Measurements from ENCODE around the gene GCSAM. TPM values are rescaled to one million over a fixed set of nuclear protein-coding genes. Genes with fewer than 3 reads are reported as not detected.

The GCSAM gene
- polyA plus RNA-seq, 1 of the 3 experiments (the other 2 are of a cell fraction), result not detected

GRCh38 chr3:112175646-112176045, 42.6 kb upstream of the GCSAM start:
- Histone ChIP-seq H2AFZ (ENCODE audit: low read depth) (no peak overlapping the region), H3K27ac (ENCODE audit: low read depth in 2 of 2, low read length in 1 of 2) (no peak overlapping the region), H3K4me2 (no peak overlapping the region), H3F3A (replicated peaks; ENCODE audit: insufficient read depth) (no peaks in the 10 kb centered on the region), H3K9me3 (no peaks in the 10 kb centered on the region), H3K4me3 (ENCODE audit: low read depth in 2 of 2, low read length in 1 of 2) (no peak overlapping the region), H3K27me3 (ENCODE audit: insufficient read depth) (peaks cover 7% of the 10 kb centered on the region; the same call in 1 of the 2 replicates), H4K20me1 (ENCODE audit: insufficient read depth) (no peaks in the 10 kb centered on the region), H3K9me2 (no peaks in the 10 kb centered on the region), H3K9ac (no peak overlapping the region), H3K4me1 (ENCODE audit: control insufficient read depth in 1 of 2, insufficient read depth in 2 of 2, low read depth in 1 of 2, low read length in 1 of 2) (no peaks in the 10 kb centered on the region), H3K36me3 (replicated peaks in 1 of 2; ENCODE audit: control insufficient read depth in 1 of 2, insufficient read depth in 2 of 2, low read length in 1 of 2) (no peaks in the 10 kb centered on the region), H3K79me2 (ENCODE audit: insufficient read depth) (no peaks in the 10 kb centered on the region)
- no peak for DNase-seq
- no peak for TF ChIP-seq RXRA (IDR thresholded peaks at IDR 0.05; ENCODE audit: borderline replicate concordance, low read depth)
- TF ChIP-seq REST (IDR thresholded peaks at IDR 0.05; ENCODE audit: low read depth, low read length), result no peak
- no peak for TF ChIP-seq MEF2A (IDR thresholded peaks at IDR 0.05; ENCODE audit: borderline replicate concordance, low read depth)
- no peak for TF ChIP-seq ELF1 (IDR thresholded peaks at IDR 0.05)
- no peak for TF ChIP-seq EP300 (IDR thresholded peaks at IDR 0.05; ENCODE audit: borderline replicate concordance in 1 of 2, low read depth in 1 of 2, low read length in 1 of 2)
- no peak for TF ChIP-seq CTCF (IDR thresholded peaks at IDR 0.05)
- no peak for TF ChIP-seq USF1 (IDR thresholded peaks at IDR 0.05; ENCODE audit: borderline replicate concordance, low read depth)
- ChIA-PET CTCF (interaction anchor here (1.1 kb wide), 1 partner anchor 369 kb away, joined by 3 read pairs; no protein-coding TSS in a partner anchor), POLR2A (no interaction called here)
- WGBS (ENCODE audit: low lambda C conversion rate), result 2% methylated on average over 5 of the region's 6 CpGs

GRCh38 chr3:112175037-112175436, 42.0 kb upstream of the GCSAM start:
- H3K4me3 ChIP-seq (ENCODE audit: low read depth in 2 of 2, low read length in 1 of 2), result no peak overlapping the region
- H3F3A ChIP-seq (replicated peaks; ENCODE audit: insufficient read depth), result no peaks in the 10 kb centered on the region
- H3K36me3 ChIP-seq (replicated peaks in 1 of 2; ENCODE audit: control insufficient read depth in 1 of 2, insufficient read depth in 2 of 2, low read length in 1 of 2), result no peaks in the 10 kb centered on the region
- H2AFZ ChIP-seq (ENCODE audit: low read depth), result no peak overlapping the region
- H3K27me3 ChIP-seq (ENCODE audit: insufficient read depth), result peaks cover 7% of the 10 kb centered on the region; the same call in 1 of the 2 replicates
- no peak overlapping the region for H3K4me2 ChIP-seq
- H3K9ac ChIP-seq, result no peak overlapping the region
- H3K9me2 ChIP-seq, result no peaks in the 10 kb centered on the region
- ChIA-PET CTCF (no interaction called here), POLR2A (no interaction called here)
- H3K9me3 ChIP-seq, result no peaks in the 10 kb centered on the region
- DNase-seq, result no peak
- 39% methylated on average over 4 of the region's 5 CpGs for WGBS (ENCODE audit: low lambda C conversion rate)
- no peaks in the 10 kb centered on the region for H3K79me2 ChIP-seq (ENCODE audit: insufficient read depth)
- no peaks in the 10 kb centered on the region for H4K20me1 ChIP-seq (ENCODE audit: insufficient read depth)
- H3K27ac ChIP-seq (ENCODE audit: low read depth in 2 of 2, low read length in 1 of 2), result no peak overlapping the region
- H3K4me1 ChIP-seq (ENCODE audit: control insufficient read depth in 1 of 2, insufficient read depth in 2 of 2, low read depth in 1 of 2, low read length in 1 of 2), result no peaks in the 10 kb centered on the region
- TF ChIP-seq RAD21 (IDR thresholded peaks at IDR 0.05; ENCODE audit: low read length), result no peak
- no peak for TF ChIP-seq TCF12 (IDR thresholded peaks at IDR 0.05)
- TF ChIP-seq POLR2AphosphoS5 (IDR thresholded peaks at IDR 0.05; ENCODE audit: low read depth, low read length), result no peak
- no peak for TF ChIP-seq MEF2A (IDR thresholded peaks at IDR 0.05; ENCODE audit: borderline replicate concordance, low read depth)
- no peak for TF ChIP-seq USF2 (IDR thresholded peaks at IDR 0.05; ENCODE audit: borderline replicate concordance, low read depth, low read length)
- TF ChIP-seq ZBTB33 (IDR thresholded peaks at IDR 0.05; ENCODE audit: borderline replicate concordance, low read depth), result no peak
- TF ChIP-seq MAX (IDR thresholded peaks at IDR 0.05; ENCODE audit: low read depth), result no peak
- TF ChIP-seq RCOR1 (IDR thresholded peaks at IDR 0.05; ENCODE audit: low read length), result no peak

Measured in SK-N-SH (cell line).